GM19463 (cell line): ENCODE measurements around the gene ZNF683.

ENCODE experiments used
- ATAC-seq: cut with Tn5 transposase; IDR thresholded peaks from one replicate; pipeline ENCODE4 v1.9.1; 2021; ENCODE audit warnings: mild to moderate bottlenecking, moderate library complexity; ENCODE audit not compliant: unreplicated experiment

Gene ZNF683

GRCh38 chr1:26315874-26316850 is 56.4 kb downstream of the ZNF683 start:
- ATAC-seq: no peak

- ATAC-seq: no peak
Measured at GRCh38 chr1:26314501-26314900, 58.0 kb downstream of the ZNF683 start.
